Keratinocyte (primary cell): ENCODE measurements around the gene SS18. TPM values are rescaled to one million over a fixed set of nuclear protein-coding genes. Genes with fewer than 3 reads are reported as not detected.

ENCODE experiments used
- DNase-seq: peaks from one replicate; pipeline ENCODE4 v3.0.0-alpha.2; 2011; ENCODE audit warnings: low read depth, missing footprints, low spot score
- FAIRE-seq: peaks from 2 replicates; lab custom pipeline; 2011; peaks lifted over from hg19 to GRCh38; lab: Jason Lieb, UNC
- H2AFZ ChIP-seq: 2 replicates; pipeline ENCODE4 v1.6.0; 2012; ENCODE audit warnings: low read length, control low read depth, inconsistent platforms; ENCODE audit not compliant: control insufficient read depth
- H3K27ac ChIP-seq: 2 replicates; pipeline ENCODE4 v1.5.1; 2011; ENCODE audit warnings: low read length; ENCODE audit not compliant: control insufficient read depth, insufficient read depth
- H3K27me3 ChIP-seq: 3 replicates; pipeline ENCODE4 v1.6.0; 2011; ENCODE audit warnings: low read length; ENCODE audit not compliant: control insufficient read depth, insufficient read depth; ENCODE audit errors: extremely low read depth
- H3K36me3 ChIP-seq, 2 experiments: 2 replicates in 1 of 2; 3 replicates in 1 of 2; pipeline ENCODE4 v1.5.1; 2011; ENCODE audit warnings: low read length in 2 of 2, mild to moderate bottlenecking in 1 of 2; ENCODE audit not compliant: control insufficient read depth in 2 of 2, insufficient read depth in 2 of 2; ENCODE audit errors: extremely low read depth in 1 of 2
- H3K4me1 ChIP-seq: 3 replicates; pipeline ENCODE4 v1.5.1; 2011; ENCODE audit warnings: low read length; ENCODE audit not compliant: control insufficient read depth, insufficient read depth; ENCODE audit errors: extremely low read depth
- H3K4me2 ChIP-seq: 3 replicates; pipeline ENCODE4 v1.6.0; 2011; ENCODE audit warnings: low read depth, low read length; ENCODE audit not compliant: control insufficient read depth, insufficient read depth; ENCODE audit errors: extremely low read depth
- H3K4me3 ChIP-seq, 3 experiments: fragments of 200-600 bp in 1 of 3; sonication (generic) in 1 of 3; 2 replicates in 2 of 3; 3 replicates in 1 of 3; pipeline ENCODE4 v1.5.1; 2011 to 2016; ENCODE audit warnings: low read length in 3 of 3, mild to moderate bottlenecking in 3 of 3, control low read depth in 2 of 3, inconsistent platforms in 1 of 3, low read depth in 1 of 3, mixed read lengths in 1 of 3, mixed run types in 1 of 3, moderate library complexity in 1 of 3; ENCODE audit not compliant: control insufficient read depth in 2 of 3, insufficient read depth in 2 of 3; ENCODE audit errors: extremely low read depth in 1 of 3
- H3K79me2 ChIP-seq: 2 replicates; pipeline ENCODE4 v1.6.0; 2012; ENCODE audit warnings: low read length; ENCODE audit not compliant: control insufficient read depth, insufficient read depth
- H3K9ac ChIP-seq: 3 replicates; pipeline ENCODE4 v1.6.0; 2011; ENCODE audit warnings: low read length; ENCODE audit not compliant: control insufficient read depth, insufficient read depth; ENCODE audit errors: extremely low read depth
- H3K9me1 ChIP-seq: 3 replicates; pipeline ENCODE4 v1.6.0; 2011; ENCODE audit warnings: low read length; ENCODE audit not compliant: control insufficient read depth, insufficient read depth; ENCODE audit errors: extremely low read depth
- H3K9me3 ChIP-seq: 2 replicates; pipeline ENCODE4 v1.5.1; 2012; ENCODE audit warnings: low read depth, low read length; ENCODE audit not compliant: control insufficient read depth
- H4K20me1 ChIP-seq: 3 replicates; pipeline ENCODE4 v1.6.0; 2011; ENCODE audit warnings: low read length; ENCODE audit not compliant: control insufficient read depth, insufficient read depth; ENCODE audit errors: extremely low read depth
- CTCF ChIP-seq, 3 experiments: IDR thresholded peaks in 1 of 3; conservative IDR thresholded peaks in 1 of 3; optimal IDR thresholded peaks in 1 of 3; 2 replicates in 2 of 3; 3 replicates in 1 of 3; pipeline versions ENCODE3 to v1.5.1; 2011; ENCODE audit warnings: low read length in 3 of 3, mild to moderate bottlenecking in 3 of 3, moderate library complexity in 2 of 3, control low read depth in 1 of 3, inconsistent platforms in 1 of 3; ENCODE audit not compliant: insufficient read depth in 2 of 3; ENCODE audit errors: extremely low read depth in 1 of 3
- EZH2 ChIP-seq: IDR thresholded peaks from one replicate; pipeline ENCODE4 v1.6.1; 2012; ENCODE audit warnings: inconsistent platforms, mild to moderate bottlenecking, low read length, moderate library complexity
- dilution Hi-C: fragments of 300-500 bp; cut with MboI; formaldehyde crosslinking; loops from one replicate; pipeline ENCODE4 v1.7.0; 2020; ENCODE audit warnings: low sequenced_read_pairs; ENCODE audit not compliant: extremely low pct_ligation_motif_present
- polyA plus RNA-seq, 5 experiments: library from polyadenylated mRNA; depleted of rRNA in 3 of 5; stranded (reverse) in 3 of 5; stranded (forward) in 1 of 5; unstranded in 1 of 5; fragments of >200 nt; gene quantifications; 1 replicate in 1 of 5; 2 replicates in 3 of 5; 3 replicates in 1 of 5; pipeline versions ENCODE4 v1.2.1 to v1.2.3, GENCODE V29; 2011 to 2012; ENCODE audit warnings: missing spikeins in 2 of 5, low read depth in 1 of 5, low replicate concordance in 1 of 5

SS18 gene
- polyA plus RNA-seq, 1 donor (not counting 4 experiments of a cell fraction or from before 2014, with no cell fraction given) = 140 TPM

- Histone ChIP-seq H3K9me1 (no peaks in the 10 kb centered on the region), H3K9me3 (no peaks in the 10 kb centered on the region), H3K27ac (no peak overlapping the region), H3K36me3 (peaks cover 5 to 14% of the 10 kb centered on the region in 2 experiments), H3K27me3 (no peaks in the 10 kb centered on the region), H3K9ac (no peak overlapping the region), H3K4me1 (no peaks in the 10 kb centered on the region), H2AFZ (no peak overlapping the region), H3K79me2 (peaks cover 44% of the 10 kb centered on the region), H4K20me1 (no peaks in the 10 kb centered on the region), H3K4me2 (no peak overlapping the region), H3K4me3 (no peak overlapping the region)
- TF ChIP-seq CTCF (optimal IDR thresholded peaks at IDR 0.05 in 1 of 3, IDR thresholded peaks at IDR 0.05 in 1 of 3, conservative IDR thresholded peaks at IDR 0.05 in 1 of 3; ENCODE audit: extremely low read depth in 1 of 3, insufficient read depth in 2 of 3, low read length in 3 of 3) (no peak), EZH2 (no peak)
- no peak for FAIRE-seq
- DNase-seq = no peak
- dilution Hi-C loops = no loop called here
Measured at GRCh38 chr18:26059357-26059756, 31.1 kb downstream of the SS18 start.

- Histone ChIP-seq H4K20me1 (no peaks in the 10 kb centered on the region), H3K9me1 (no peaks in the 10 kb centered on the region), H3K9ac (no peak overlapping the region), H3K9me3 (no peaks in the 10 kb centered on the region), H2AFZ (no peak overlapping the region), H3K36me3 (peaks cover 10 to 14% of the 10 kb centered on the region in 2 experiments), H3K79me2 (peaks cover 42% of the 10 kb centered on the region), H3K4me1 (no peaks in the 10 kb centered on the region), H3K4me3 (no peak overlapping the region), H3K4me2 (no peak overlapping the region), H3K27me3 (no peaks in the 10 kb centered on the region), H3K27ac (no peak overlapping the region)
- no peak for DNase-seq
- dilution Hi-C loops = no loop called here
- TF ChIP-seq EZH2 (no peak), CTCF (optimal IDR thresholded peaks at IDR 0.05 in 1 of 3, IDR thresholded peaks at IDR 0.05 in 1 of 3, conservative IDR thresholded peaks at IDR 0.05 in 1 of 3; ENCODE audit: extremely low read depth in 1 of 3, insufficient read depth in 2 of 3, low read length in 3 of 3) (no peak)
- no peak for FAIRE-seq
Measured at GRCh38 chr18:26057344-26057773, 33.1 kb downstream of the SS18 start.
